Spleen (tissue), 11 donors: ENCODE measurements around the gene TTLL8. TPM values are rescaled to one million over a fixed set of nuclear protein-coding genes. Genes with fewer than 3 reads are reported as not detected.

Source experiments
- DNase-seq: peaks from one replicate; pipeline ENCODE4 v3.0.0-alpha.2; 2020
- H3K27ac ChIP-seq, 8 donors: fragments of 200-600 bp; sonication (generic) in 7 of 8; 1 replicate in 4 of 8; 2 replicates in 4 of 8; pipeline versions ENCODE4 v1.5.0 to v1.8.0; 2016 to 2021; ENCODE audit warnings: inconsistent platforms in 4 of 8, mild to moderate bottlenecking in 4 of 8, moderate library complexity in 1 of 8
- H3K27me3 ChIP-seq, 7 donors: fragments of 200-600 bp; sonication (generic) in 6 of 7; replicated peaks in 1 of 7; 1 replicate in 4 of 7; 2 replicates in 3 of 7; pipeline versions ENCODE4 v1.5.0 to v1.8.0; 2016 to 2021; ENCODE audit warnings: inconsistent platforms in 3 of 7, mild to moderate bottlenecking in 1 of 7
- H3K36me3 ChIP-seq, 6 donors: fragments of 200-600 bp; sonication (generic) in 5 of 6; 1 replicate in 4 of 6; 2 replicates in 2 of 6; pipeline versions ENCODE4 v1.5.0 to v1.8.0; 2016 to 2021; ENCODE audit warnings: inconsistent platforms in 2 of 6
- H3K4me1 ChIP-seq, 6 donors: fragments of 200-600 bp; sonication (generic) in 5 of 6; 1 replicate in 3 of 6; 2 replicates in 3 of 6; pipeline versions ENCODE4 v1.5.0 to v1.8.0; 2016 to 2021; ENCODE audit warnings: inconsistent platforms in 3 of 6
- H3K4me3 ChIP-seq, 8 donors: fragments of 200-600 bp; sonication (generic) in 7 of 8; 1 replicate in 4 of 8; 2 replicates in 4 of 8; pipeline versions ENCODE4 v1.5.0 to v1.8.0; 2016 to 2021; ENCODE audit warnings: inconsistent platforms in 4 of 8, mild to moderate bottlenecking in 4 of 8, moderate library complexity in 2 of 8
- H3K9me3 ChIP-seq, 8 donors: fragments of 200-600 bp; sonication (generic) in 7 of 8; 1 replicate in 4 of 8; 2 replicates in 4 of 8; pipeline versions ENCODE4 v1.5.0 to v1.8.0; 2016 to 2021; ENCODE audit warnings: inconsistent platforms in 4 of 8
- POLR2A ChIP-seq, 3 donors: fragments of 450-650 bp; IDR thresholded peaks; one replicate each; pipeline ENCODE4 v1.5.1; 2017; ENCODE audit warnings: antibody characterized with exemption in 3 of 3, mild to moderate bottlenecking in 1 of 3
- POLR2AphosphoS5 ChIP-seq, 3 donors: sonication (generic); formaldehyde crosslinking; IDR thresholded peaks; one replicate each; pipeline ENCODE4 v1.5.1; 2017; ENCODE audit warnings: antibody characterized with exemption in 3 of 3
- WGBS, 5 donors: extraction: QIAGEN DNeasy Blood & Tissue Kit in 3 of 5; methylation state at CpG; one replicate each; pipeline versions ENCODE4 v1.1.5 to v1.1.7; 2013 to 2018; 5-methylcytosine and 5-hydroxymethylcytosine counted together
- intact Hi-C: fragments of 100-400 bp; cut with DNase I; formaldehyde crosslinking; loops from one replicate; pipeline ENCODE4 v1.15.0; 2023; ENCODE audit warnings: low total_unique reads
- polyA plus RNA-seq, 3 donors: library from polyadenylated mRNA; stranded (reverse); fragments of 200-250 nt; gene quantifications; one replicate each; pipeline ENCODE4 v1.2.1, GENCODE V29; 2013
- total RNA-seq, 7 donors: library from RNA; depleted of rRNA in 3 of 7; stranded (reverse); fragments of >200 nt in 3 of 7; fragmentation: NEBNext Ultra II Directional in 4 of 7; extraction: Animal tissue kit (Norgen Biotek cat#: 25700) in 4 of 7; gene quantifications; one replicate each; pipeline versions ENCODE4 v1.1.0 to v1.2.1, GENCODE V29; 2016 to 2021
- TF ChIP-seq, protein P1 (sequence below), 11 experiments: fragments of 200-600 bp in 7 of 11; fragments of 450-650 bp in 4 of 11; sonication (generic) in 4 of 11; IDR thresholded peaks in 8 of 11; conservative IDR thresholded peaks in 3 of 11; 1 replicate in 7 of 11; 2 replicates in 4 of 11; pipeline versions ENCODE4 v1.4.0 to v1.8.0; 2016 to 2021; ENCODE audit warnings: antibody characterized with exemption in 11 of 11, inconsistent platforms in 4 of 11, mild to moderate bottlenecking in 1 of 11
- donor health status: healthy with polysubstance abuse.
- donor health status: DM: no; HTN: no; CAD: no; lungs with moderate emphysema.
- donor health status: DM: no; HTN: no; CAD: no.
- donor health status: Bipolar disorder and iron deficiency.
- donor health status: healthy.
- donor health status: DM: no; HTN: no; CAD: no.
- donor health status: DM: yes; HTN: yes; CAD: no.

The TTLL8 gene
- total and polyA plus RNA-seq, 10 donors = not detected

GRCh38 chr22:50068096-50068495, 10.0 kb upstream of the TTLL8 start:
- Histone ChIP-seq H3K9me3 (no peaks in the 10 kb centered on the region), H3K36me3 (peaks cover 0 to 15% (median 0%) of the 10 kb centered on the region in 6 donors), H3K4me1 (no peaks in the 10 kb centered on the region), H3K4me3 (no peak overlapping the region), H3K27ac (no peak overlapping the region), H3K27me3 (peaks cover 0 to 34% (median 0%) of the 10 kb centered on the region in 7 donors)
- intact Hi-C loops = no loop called here
- DNase-seq = no peak
- TF ChIP-seq, protein P1, sequence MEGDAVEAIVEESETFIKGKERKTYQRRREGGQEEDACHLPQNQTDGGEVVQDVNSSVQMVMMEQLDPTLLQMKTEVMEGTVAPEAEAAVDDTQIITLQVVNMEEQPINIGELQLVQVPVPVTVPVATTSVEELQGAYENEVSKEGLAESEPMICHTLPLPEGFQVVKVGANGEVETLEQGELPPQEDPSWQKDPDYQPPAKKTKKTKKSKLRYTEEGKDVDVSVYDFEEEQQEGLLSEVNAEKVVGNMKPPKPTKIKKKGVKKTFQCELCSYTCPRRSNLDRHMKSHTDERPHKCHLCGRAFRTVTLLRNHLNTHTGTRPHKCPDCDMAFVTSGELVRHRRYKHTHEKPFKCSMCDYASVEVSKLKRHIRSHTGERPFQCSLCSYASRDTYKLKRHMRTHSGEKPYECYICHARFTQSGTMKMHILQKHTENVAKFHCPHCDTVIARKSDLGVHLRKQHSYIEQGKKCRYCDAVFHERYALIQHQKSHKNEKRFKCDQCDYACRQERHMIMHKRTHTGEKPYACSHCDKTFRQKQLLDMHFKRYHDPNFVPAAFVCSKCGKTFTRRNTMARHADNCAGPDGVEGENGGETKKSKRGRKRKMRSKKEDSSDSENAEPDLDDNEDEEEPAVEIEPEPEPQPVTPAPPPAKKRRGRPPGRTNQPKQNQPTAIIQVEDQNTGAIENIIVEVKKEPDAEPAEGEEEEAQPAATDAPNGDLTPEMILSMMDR (IDR thresholded peaks at IDR 0.05 in 8 of 11, conservative IDR thresholded peaks at IDR 0.05 in 3 of 11) = no peak
- no peak for TF ChIP-seq POLR2A (IDR thresholded peaks at IDR 0.05)
- TF ChIP-seq POLR2AphosphoS5 (IDR thresholded peaks at IDR 0.05) = no peak
- 86 to 94% (median 93%) methylated on average over 8 to 11 of the region's 11 CpGs for WGBS, 5 donors

DNA sequence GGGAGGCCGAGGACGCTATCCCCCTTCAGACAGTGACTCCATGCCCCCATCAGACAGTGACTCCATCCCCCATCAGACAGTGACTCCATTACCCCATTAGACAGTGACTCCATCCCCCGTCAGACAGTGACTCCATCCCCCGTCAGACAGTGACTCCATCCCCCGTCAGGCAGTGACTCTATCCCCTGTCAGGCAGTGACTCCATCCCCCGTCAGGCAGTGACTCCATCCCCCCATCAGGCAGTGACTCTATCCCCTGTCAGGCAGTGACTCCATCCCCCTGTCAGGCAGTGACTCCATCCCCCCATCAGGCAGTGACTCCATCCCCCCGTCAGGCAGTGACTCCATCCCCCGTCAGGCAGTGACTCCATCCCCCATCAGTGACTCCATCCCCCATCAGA, 9.1 kb upstream of the TTLL8 start:
- 78 to 94% (median 81%) methylated on average over 6 to 8 of the region's 8 CpGs for WGBS, 5 donors
- Histone ChIP-seq H3K27me3 (peaks cover 0 to 32% (median 0%) of the 10 kb centered on the region in 7 donors), H3K27ac (no peak overlapping the region), H3K36me3 (peaks cover 0 to 8% (median 0%) of the 10 kb centered on the region in 6 donors), H3K9me3 (no peaks in the 10 kb centered on the region), H3K4me1 (no peaks in the 10 kb centered on the region), H3K4me3 (no peak overlapping the region)
- intact Hi-C loops = no loop called here
- no peak for DNase-seq
- TF ChIP-seq, protein P1 (IDR thresholded peaks at IDR 0.05 in 8 of 11, conservative IDR thresholded peaks at IDR 0.05 in 3 of 11) = no peak
- TF ChIP-seq POLR2AphosphoS5 (IDR thresholded peaks at IDR 0.05) = no peak
- TF ChIP-seq POLR2A (IDR thresholded peaks at IDR 0.05) = no peak

DNA sequence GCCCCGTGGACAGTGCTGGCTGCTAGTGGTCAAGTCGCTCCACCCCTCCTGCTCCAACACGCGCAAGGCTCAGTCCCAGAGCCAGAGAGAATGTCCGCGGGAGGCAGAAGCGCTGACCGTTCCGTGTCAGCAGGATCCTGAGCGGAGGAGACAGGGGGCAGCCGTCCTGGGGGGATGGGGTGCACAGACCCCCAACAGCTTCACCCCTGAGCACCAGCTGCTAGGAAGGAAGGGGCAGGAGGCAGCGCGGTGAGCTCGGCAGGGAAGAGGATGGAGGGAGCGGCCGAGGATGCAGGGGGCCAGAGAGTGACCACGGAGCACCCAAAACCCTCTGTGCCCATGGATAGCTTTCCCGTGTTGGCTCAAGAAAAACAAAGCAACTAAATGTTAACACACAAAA, 6.4 kb upstream of the TTLL8 start:
- Histone ChIP-seq H3K9me3 (no peaks in the 10 kb centered on the region), H3K4me3 (no peak overlapping the region), H3K27me3 (peaks cover 0 to 53% (median 14%) of the 10 kb centered on the region in 7 donors), H3K36me3 (no peaks in the 10 kb centered on the region), H3K27ac (no peak overlapping the region), H3K4me1 (peaks cover 0 to 23% (median 10%) of the 10 kb centered on the region in 6 donors)
- intact Hi-C loops = no loop called here
- no peak for TF ChIP-seq POLR2AphosphoS5 (IDR thresholded peaks at IDR 0.05)
- TF ChIP-seq POLR2A (IDR thresholded peaks at IDR 0.05) = no peak
- TF ChIP-seq, protein P1 (IDR thresholded peaks at IDR 0.05 in 8 of 11, conservative IDR thresholded peaks at IDR 0.05 in 3 of 11) = no peak
- DNase-seq = no peak
- WGBS, 5 donors = 73 to 88% (median 82%) methylated on average over 18 of the region's 18 CpGs

GRCh38 chr22:50063589-50064393, 5.7 kb upstream of the TTLL8 start:
- H3K4me3 ChIP-seq = no peak overlapping the region
- H3K4me1 ChIP-seq = peaks cover 0 to 30% (median 15%) of the 10 kb centered on the region in 6 donors
- TF ChIP-seq, protein P1 (IDR thresholded peaks at IDR 0.05 in 8 of 11, conservative IDR thresholded peaks at IDR 0.05 in 3 of 11) = no peak
- TF ChIP-seq POLR2A (IDR thresholded peaks at IDR 0.05) (no peak), POLR2AphosphoS5 (IDR thresholded peaks at IDR 0.05) (no peak)
- no peak for DNase-seq
- WGBS, 5 donors = 79 to 89% (median 84%) methylated on average over 16 to 23 of the region's 23 CpGs
- H3K36me3 ChIP-seq = no peaks in the 10 kb centered on the region
- no peaks in the 10 kb centered on the region for H3K9me3 ChIP-seq
- intact Hi-C loops = no loop called here
- no peak overlapping the region for H3K27ac ChIP-seq
- H3K27me3 ChIP-seq = peaks cover 0 to 60% (median 21%) of the 10 kb centered on the region in 7 donors
